ENCODE data around the gene VPS41.

DNA sequence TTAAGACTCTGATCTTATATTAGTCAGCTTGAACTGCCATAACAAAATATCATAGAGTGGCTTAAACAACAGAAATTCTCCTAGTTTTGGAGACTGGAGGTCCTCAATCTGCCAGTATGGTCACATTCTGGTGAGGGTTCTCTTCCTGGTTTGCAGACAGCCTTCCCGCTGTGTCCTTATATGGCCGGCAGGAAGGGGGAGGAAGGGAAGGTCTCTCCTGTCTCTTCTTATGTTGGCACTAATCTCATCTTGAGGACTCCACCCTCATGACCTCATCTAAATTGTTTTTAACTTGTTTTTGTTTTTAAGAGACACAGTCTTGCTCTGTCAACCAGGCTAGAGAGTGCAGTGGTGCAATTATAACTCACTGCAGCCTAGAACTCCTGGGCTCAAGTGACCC is 53.1 kb downstream of the VPS41 start:
- TF ChIP-seq, protein P1, sequence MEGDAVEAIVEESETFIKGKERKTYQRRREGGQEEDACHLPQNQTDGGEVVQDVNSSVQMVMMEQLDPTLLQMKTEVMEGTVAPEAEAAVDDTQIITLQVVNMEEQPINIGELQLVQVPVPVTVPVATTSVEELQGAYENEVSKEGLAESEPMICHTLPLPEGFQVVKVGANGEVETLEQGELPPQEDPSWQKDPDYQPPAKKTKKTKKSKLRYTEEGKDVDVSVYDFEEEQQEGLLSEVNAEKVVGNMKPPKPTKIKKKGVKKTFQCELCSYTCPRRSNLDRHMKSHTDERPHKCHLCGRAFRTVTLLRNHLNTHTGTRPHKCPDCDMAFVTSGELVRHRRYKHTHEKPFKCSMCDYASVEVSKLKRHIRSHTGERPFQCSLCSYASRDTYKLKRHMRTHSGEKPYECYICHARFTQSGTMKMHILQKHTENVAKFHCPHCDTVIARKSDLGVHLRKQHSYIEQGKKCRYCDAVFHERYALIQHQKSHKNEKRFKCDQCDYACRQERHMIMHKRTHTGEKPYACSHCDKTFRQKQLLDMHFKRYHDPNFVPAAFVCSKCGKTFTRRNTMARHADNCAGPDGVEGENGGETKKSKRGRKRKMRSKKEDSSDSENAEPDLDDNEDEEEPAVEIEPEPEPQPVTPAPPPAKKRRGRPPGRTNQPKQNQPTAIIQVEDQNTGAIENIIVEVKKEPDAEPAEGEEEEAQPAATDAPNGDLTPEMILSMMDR (IDR thresholded peaks at IDR 0.05) = no peak
- no peak for TF ChIP-seq POLR2A (IDR thresholded peaks at IDR 0.05)
